Measurements from ENCODE around the gene RASL10A. TPM values are rescaled to one million over a fixed set of nuclear protein-coding genes. Genes with fewer than 3 reads are reported as not detected.
A peak's percentile ranks its signal among the peaks of the same experiment; 100 is the strongest.
"Not testable (repeated sequence)": the region's sequence is repeated elsewhere in the genome, so short reads cannot be mapped to it uniquely, and the experiment has no call there.

Gene RASL10A
- 1 to 10 TPM in 5 of 7 donors, under 1 TPM in 2; 0.54 to 4.6 (median 2.0) TPM for total RNA-seq
- 1 to 10 TPM; 1.8 to 6.1 (median 2.9) TPM for polyA plus RNA-seq
- long read RNA-seq, donor 1, result 0 reads
- long read RNA-seq, donor 2, result 0 reads

- peak within 1 kb of the TSS; percentile 9 to 67 (median 32) for H3K4me3 ChIP-seq
- H3K27ac ChIP-seq, result no peak within 1 kb of the TSS
- H3K27me3 ChIP-seq (replicated peaks in 1 of 7), result peaks cover 0 to 65% (median 50%) of the 10 kb centered on the region in 7 donors
- 4 to 14% (median 5%) methylated on average over 44 to 103 of the region's 103 CpGs for WGBS, 5 donors
- peaks cover 0 to 10% (median 0%) of the 10 kb centered on the region in 6 donors for H3K36me3 ChIP-seq
- DNase-seq, result peak; percentile 66
- peaks cover 14 to 58% (median 46%) of the 10 kb centered on the region in 6 donors for H3K4me1 ChIP-seq
- TF ChIP-seq POLR2AphosphoS5 (IDR thresholded peaks at IDR 0.05) (no peak), CTCF (IDR thresholded peaks at IDR 0.05 in 8 of 11, conservative IDR thresholded peaks at IDR 0.05 in 3 of 11) (no peak), POLR2A (IDR thresholded peaks at IDR 0.05) (no peak)
- H3K9me3 ChIP-seq, result no peaks in the 10 kb centered on the region
- intact Hi-C loops (cut with DNase I; ENCODE audit: low total_unique reads), result no loop called here
These were observed at the start of gene RASL10A for GRCh38 chr22:29315286-29316140. TSS of gene RASL10A (minus strand) at chr22:29315697. CDS start at chr22:29315246, 451 bp downstream.

- no peaks in the 10 kb centered on the region for H3K27me3 ChIP-seq (replicated peaks in 1 of 7)
- H3K36me3 ChIP-seq, result peaks cover 11 to 91% (median 62%) of the 10 kb centered on the region in 6 donors
- H3K4me1 ChIP-seq, result peaks cover 9 to 27% (median 22%) of the 10 kb centered on the region in 6 donors
- 61 to 71% (median 69%) methylated on average over 5 to 9 of the region's 9 CpGs for WGBS, 5 donors
- intact Hi-C loops (cut with DNase I; ENCODE audit: low total_unique reads), result no loop called here
- TF ChIP-seq POLR2A (IDR thresholded peaks at IDR 0.05) (no peak), POLR2AphosphoS5 (IDR thresholded peaks at IDR 0.05) (peak; percentile 55 to 68 (median 60)), CTCF (IDR thresholded peaks at IDR 0.05 in 8 of 11, conservative IDR thresholded peaks at IDR 0.05 in 3 of 11) (peak in 10 of 11 experiments; percentile 9 to 79 (median 64))
- H3K9me3 ChIP-seq, result no peaks in the 10 kb centered on the region
- H3K27ac ChIP-seq, result peak overlapping the region in 3 of 8 donors; percentile 1 to 54 (median 25)
- peak; percentile 79 for DNase-seq
- no peak overlapping the region for H3K4me3 ChIP-seq
These were observed 44.0 kb upstream of the RASL10A start for GRCh38 chr22:29359469-29359868.

GRCh38 chr22:29357193-29357890, 41.8 kb upstream of the RASL10A start:
- H3K27me3 ChIP-seq (replicated peaks in 1 of 7); H3K27ac ChIP-seq; intact Hi-C loops (cut with DNase I; ENCODE audit: low total_unique reads); H3K9me3 ChIP-seq; H3K4me3 ChIP-seq: not testable (repeated sequence)
- peaks cover 0 to 13% (median 8%) of the 10 kb centered on the region in 6 donors for H3K4me1 ChIP-seq
- peak; percentile 10 for DNase-seq
- H3K36me3 ChIP-seq, result peaks cover 11 to 97% (median 82%) of the 10 kb centered on the region in 6 donors
- 93 to 97% (median 95%) methylated on average over 12 of the region's 12 CpGs for WGBS, 5 donors

GRCh38 chr22:29353860-29354259, 38.4 kb upstream of the RASL10A start:
- WGBS, 5 donors, result 93 to 99% (median 97%) methylated on average over 8 of the region's 8 CpGs
- no peak for TF ChIP-seq CTCF (IDR thresholded peaks at IDR 0.05 in 8 of 11, conservative IDR thresholded peaks at IDR 0.05 in 3 of 11)
- no peak for TF ChIP-seq POLR2A (IDR thresholded peaks at IDR 0.05)
- no peak for TF ChIP-seq POLR2AphosphoS5 (IDR thresholded peaks at IDR 0.05)
- Histone ChIP-seq H3K27ac (no peak overlapping the region), H3K9me3 (no peaks in the 10 kb centered on the region), H3K4me3 (no peak overlapping the region), H3K4me1 (no peaks in the 10 kb centered on the region), H3K36me3 (peaks cover 17 to 100% (median 100%) of the 10 kb centered on the region in 6 donors), H3K27me3 (replicated peaks in 1 of 7) (no peaks in the 10 kb centered on the region)
- no peak for DNase-seq
- intact Hi-C loops (cut with DNase I; ENCODE audit: low total_unique reads), result no loop called here

Data from spleen (tissue), 13 donors.